Transverse colon (tissue), 4 donors: ENCODE measurements around the gene FAM169A. TPM values are rescaled to one million over a fixed set of nuclear protein-coding genes. Genes with fewer than 3 reads are reported as not detected.
A peak's percentile ranks its signal among the peaks of the same experiment; 100 is the strongest.
"Not testable (repeated sequence)": the region's sequence is repeated elsewhere in the genome, so short reads cannot be mapped to it uniquely, and the experiment has no call there.

ENCODE experiments used
- DNase-seq: peaks from one replicate; pipeline ENCODE4 v3.0.0-alpha.2; 2019
- H3K27ac ChIP-seq, 4 donors: fragments of 200-600 bp; sonication (generic); 2 replicates each; pipeline ENCODE4 v1.5.1; 2016 to 2018; ENCODE audit warnings: inconsistent platforms in 4 of 4
- H3K27me3 ChIP-seq: fragments of 200-600 bp; sonication (generic); 2 replicates; pipeline ENCODE4 v1.5.1; 2017; ENCODE audit warnings: inconsistent platforms
- H3K36me3 ChIP-seq, 4 donors: fragments of 200-600 bp; sonication (generic); 2 replicates each; pipeline ENCODE4 v1.5.1; 2017 to 2019; ENCODE audit warnings: inconsistent platforms in 4 of 4
- H3K4me1 ChIP-seq, 4 donors: fragments of 200-600 bp; sonication (generic); 2 replicates each; pipeline ENCODE4 v1.5.1; 2017 to 2020; ENCODE audit warnings: inconsistent platforms in 4 of 4
- H3K4me3 ChIP-seq, 4 donors: fragments of 200-600 bp; sonication (generic); 1 replicate in 1 of 4; 2 replicates in 3 of 4; pipeline versions ENCODE4 v1.5.1 to v1.6.1; 2017 to 2019; ENCODE audit warnings: inconsistent platforms in 4 of 4
- H3K9me3 ChIP-seq, 2 donors: fragments of 200-600 bp; sonication (generic); 2 replicates each; pipeline ENCODE4 v1.5.1; 2017 to 2019; ENCODE audit warnings: inconsistent platforms in 2 of 2
- EP300 ChIP-seq: sonication (generic); formaldehyde crosslinking; IDR thresholded peaks from one replicate; pipeline ENCODE4 v1.6.1; 2017; ENCODE audit warnings: antibody characterized with exemption, low read depth
- POLR2A ChIP-seq: fragments of 450-650 bp; IDR thresholded peaks from one replicate; pipeline ENCODE4 v1.6.1; 2016; ENCODE audit warnings: antibody characterized with exemption, mild to moderate bottlenecking, moderate library complexity
- POLR2AphosphoS5 ChIP-seq, 3 donors: sonication (generic); formaldehyde crosslinking; IDR thresholded peaks; one replicate each; pipeline ENCODE4 v1.6.1; 2016; ENCODE audit warnings: antibody characterized with exemption in 3 of 3
- WGBS, 2 donors: methylation state at CpG; one replicate each; pipeline ENCODE4 v1.1.5; 2018; ENCODE audit warnings: low coverage in 1 of 2; 5-methylcytosine and 5-hydroxymethylcytosine counted together
- in situ Hi-C, 4 donors: fragments of 200-750 bp; cut with MboI; loops; one replicate each; pipeline versions ENCODE4 v1.15.0 to v1.15.1; 2017; ENCODE audit warnings: low sequenced_read_pairs in 3 of 4, low pct_ligation_motif_present in 1 of 4, low pct_unique_long_range_greater_than_20kb in 1 of 4
- intact Hi-C: fragments of 100-400 bp; cut with DNase I; formaldehyde crosslinking; loops from one replicate; pipeline ENCODE4 v1.15.1; 2023; ENCODE audit warnings: low total_unique reads
- total RNA-seq, 4 donors: library from RNA; depleted of rRNA; stranded (reverse); fragments of >200 nt; gene quantifications; one replicate each; pipeline ENCODE4 v1.1.0, GENCODE V29; 2016
- TF ChIP-seq, protein P1 (sequence below), 5 experiments: fragments of 200-600 bp in 3 of 5; fragments of 450-650 bp in 2 of 5; sonication (generic) in 3 of 5; IDR thresholded peaks; 1 replicate in 2 of 5; 2 replicates in 3 of 5; pipeline ENCODE4 v1.5.1; 2016 to 2017; ENCODE audit warnings: antibody characterized with exemption in 5 of 5, inconsistent platforms in 3 of 5, mild to moderate bottlenecking in 2 of 5, moderate library complexity in 1 of 5

The FAM169A gene
- total RNA-seq, result 10 to 100 TPM in 1 of 4 donors, 1 to 10 TPM in 2, under 1 TPM in 1; 0.20 to 14.6 (median 2.5) TPM

- Histone ChIP-seq H3K27ac (peak within 1 kb of the TSS in 3 of 4 donors; percentile 17 to 62 (median 51)), H3K27me3 (peaks cover 46% of the 10 kb centered on the region), H3K36me3 (no peaks in the 10 kb centered on the region), H3K9me3 (no peaks in the 10 kb centered on the region), H3K4me1 (peaks cover 0 to 20% (median 6%) of the 10 kb centered on the region in 4 donors), H3K4me3 (peak within 1 kb of the TSS; percentile 54 to 77 (median 62))
- peak; percentile 51 for DNase-seq
- intact Hi-C loops (no loop called here), in situ Hi-C loops (no loop called here)
- WGBS, 2 donors, result 2% methylated on average over 69 of the region's 119 CpGs; no CpG with 5 or more reads in 1 of the 2 donors
- TF ChIP-seq EP300 (no peak), POLR2A (no peak), POLR2AphosphoS5 (IDR thresholded peaks at IDR 0.05) (no peak)
- TF ChIP-seq, protein P1, sequence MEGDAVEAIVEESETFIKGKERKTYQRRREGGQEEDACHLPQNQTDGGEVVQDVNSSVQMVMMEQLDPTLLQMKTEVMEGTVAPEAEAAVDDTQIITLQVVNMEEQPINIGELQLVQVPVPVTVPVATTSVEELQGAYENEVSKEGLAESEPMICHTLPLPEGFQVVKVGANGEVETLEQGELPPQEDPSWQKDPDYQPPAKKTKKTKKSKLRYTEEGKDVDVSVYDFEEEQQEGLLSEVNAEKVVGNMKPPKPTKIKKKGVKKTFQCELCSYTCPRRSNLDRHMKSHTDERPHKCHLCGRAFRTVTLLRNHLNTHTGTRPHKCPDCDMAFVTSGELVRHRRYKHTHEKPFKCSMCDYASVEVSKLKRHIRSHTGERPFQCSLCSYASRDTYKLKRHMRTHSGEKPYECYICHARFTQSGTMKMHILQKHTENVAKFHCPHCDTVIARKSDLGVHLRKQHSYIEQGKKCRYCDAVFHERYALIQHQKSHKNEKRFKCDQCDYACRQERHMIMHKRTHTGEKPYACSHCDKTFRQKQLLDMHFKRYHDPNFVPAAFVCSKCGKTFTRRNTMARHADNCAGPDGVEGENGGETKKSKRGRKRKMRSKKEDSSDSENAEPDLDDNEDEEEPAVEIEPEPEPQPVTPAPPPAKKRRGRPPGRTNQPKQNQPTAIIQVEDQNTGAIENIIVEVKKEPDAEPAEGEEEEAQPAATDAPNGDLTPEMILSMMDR (IDR thresholded peaks at IDR 0.05), result no peak
These were observed at the start of gene FAM169A for GRCh38 chr5:74865804-74866595. Gene FAM169A (minus strand): TSS chr5:74866387. CDS start chr5:74841676, 24,711 bp downstream.

- 78% methylated on average over 1 of the region's 1 CpG for WGBS, 2 donors
These were observed 49.3 kb upstream of the FAM169A start for GRCh38 chr5:74915488-74915887.

DNA sequence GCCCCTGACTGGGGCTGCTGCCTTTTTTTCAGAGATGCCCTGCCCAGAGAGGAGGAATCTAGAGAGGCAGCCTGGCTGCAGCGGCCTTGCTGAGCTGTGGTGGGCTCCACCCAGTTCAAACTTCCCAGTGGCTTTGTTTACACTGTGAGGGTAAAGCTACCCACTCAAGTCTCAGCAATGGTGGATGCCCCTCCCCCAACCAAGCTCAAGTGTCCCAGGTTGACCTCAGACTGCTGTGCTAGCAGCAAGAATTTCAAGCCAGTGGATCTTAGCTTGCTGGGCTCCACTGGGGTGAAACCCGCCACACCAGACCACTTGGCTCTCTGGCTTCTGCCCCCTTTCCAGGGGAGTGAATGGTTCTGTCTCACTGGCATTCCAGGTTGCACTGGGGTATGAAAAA, 45.2 kb upstream of the FAM169A start:
- H3K27me3 ChIP-seq, H3K4me3 ChIP-seq, H3K9me3 ChIP-seq, H3K27ac ChIP-seq, H3K36me3 ChIP-seq, H3K4me1 ChIP-seq, DNase-seq: not testable (repeated sequence)
- 65% methylated on average over 2 of the region's 2 CpGs; no CpG with 5 or more reads in 1 of the 2 donors for WGBS, 2 donors
- intact Hi-C loops (loop anchor here (2.0 kb wide), 1 partner anchor 51 kb away; no protein-coding TSS in a partner anchor), in situ Hi-C loops (loop anchor here (10.0 to 25.0 kb wide), 3 partner anchors 124 to 249 kb away; no protein-coding TSS in a partner anchor)

More at GRCh38 chr5:74915488-74915887, 49.3 kb upstream of the FAM169A start:
- TF ChIP-seq POLR2A (no peak), POLR2AphosphoS5 (IDR thresholded peaks at IDR 0.05) (no peak), EP300 (no peak)
- TF ChIP-seq, protein P1 (IDR thresholded peaks at IDR 0.05), result no peak
- Histone ChIP-seq H3K36me3 (no peaks in the 10 kb centered on the region), H3K4me1 (peaks cover 0 to 4% (median 0%) of the 10 kb centered on the region in 4 donors), H3K9me3 (no peaks in the 10 kb centered on the region), H3K27ac (no peak overlapping the region), H3K4me3 (no peak overlapping the region), H3K27me3 (no peaks in the 10 kb centered on the region)
- no peak for DNase-seq
- in situ Hi-C loops (loop anchor here (10.0 to 25.0 kb wide), 3 partner anchors 128 to 253 kb away; no protein-coding TSS in a partner anchor), intact Hi-C loops (no loop called here)

DNA sequence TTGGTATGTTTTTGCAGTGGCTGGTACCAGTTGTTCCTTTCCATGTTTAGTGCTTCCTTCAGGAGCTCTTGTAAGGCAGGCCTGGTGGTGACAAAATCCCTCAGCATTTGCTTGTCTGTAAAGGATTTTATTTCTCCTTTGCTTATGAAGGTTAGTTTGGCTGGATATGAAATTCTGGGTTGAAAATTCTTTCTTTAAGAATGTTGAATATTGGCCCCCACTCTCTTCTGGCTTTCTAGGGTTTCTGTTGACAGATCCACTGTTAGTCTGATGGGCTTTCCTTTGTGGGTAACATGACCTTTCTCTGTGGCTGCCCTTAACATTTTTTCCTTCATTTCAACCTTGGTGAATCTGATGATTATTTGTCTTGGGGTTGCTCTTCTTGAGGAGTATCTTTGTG, 43.7 kb upstream of the FAM169A start:
- H3K9me3 ChIP-seq, H3K4me1 ChIP-seq, DNase-seq, H3K36me3 ChIP-seq, H3K27me3 ChIP-seq, H3K4me3 ChIP-seq, H3K27ac ChIP-seq: not testable (repeated sequence)
- in situ Hi-C loops (loop anchor here (10.0 to 25.0 kb wide), 3 partner anchors 123 to 248 kb away; no protein-coding TSS in a partner anchor), intact Hi-C loops (loop anchor here (2.0 kb wide), 1 partner anchor 49 kb away; no protein-coding TSS in a partner anchor)

- H3K27me3 ChIP-seq, H3K27ac ChIP-seq, H3K4me3 ChIP-seq, H3K36me3 ChIP-seq, intact Hi-C loops, DNase-seq, H3K4me1 ChIP-seq, H3K9me3 ChIP-seq: not testable (repeated sequence)
- 92% methylated on average over 6 of the region's 6 CpGs; no CpG with 5 or more reads in 1 of the 2 donors for WGBS, 2 donors
- in situ Hi-C loops, result loop anchor here in 2 of 4 donors (25.0 kb wide), 2 partner anchors 121 to 246 kb away; no protein-coding TSS in a partner anchor
These were observed 42.0 kb upstream of the FAM169A start for GRCh38 chr5:74908237-74908636.

GRCh38 chr5:74904713-74905112, 38.5 kb upstream of the FAM169A start:
- H3K4me1 ChIP-seq, DNase-seq, H3K4me3 ChIP-seq, H3K27ac ChIP-seq, H3K9me3 ChIP-seq, H3K36me3 ChIP-seq, H3K27me3 ChIP-seq, intact Hi-C loops: not testable (repeated sequence)
- in situ Hi-C loops, result loop anchor here in 2 of 4 donors (25.0 kb wide), 2 partner anchors 117 to 242 kb away; no protein-coding TSS in a partner anchor
- WGBS, 2 donors, result 88 to 96% methylated on average over 4 of the region's 4 CpGs
